HG02973 (cell line): ENCODE data around the gene RGS7.
"Not testable (repeated sequence)": the region's sequence is repeated elsewhere in the genome, so short reads cannot be mapped to it uniquely, and the experiment has no call there.

Experiments
- ATAC-seq: cut with Tn5 transposase; IDR thresholded peaks from one replicate; pipeline ENCODE4 v1.9.1; 2021; ENCODE audit warnings: moderate library complexity; ENCODE audit not compliant: unreplicated experiment

RGS7 gene

GRCh38 chr1:241275226-241275625 is 81.8 kb downstream of the RGS7 start:
- ATAC-seq: no peak

GRCh38 chr1:241274693-241275092 is 82.3 kb downstream of the RGS7 start:
- ATAC-seq: no peak

GRCh38 chr1:241272828-241273227 is 84.2 kb downstream of the RGS7 start:
- no peak for ATAC-seq

- no peak for ATAC-seq
These were observed 85.6 kb downstream of the RGS7 start for GRCh38 chr1:241271427-241271826.

DNA sequence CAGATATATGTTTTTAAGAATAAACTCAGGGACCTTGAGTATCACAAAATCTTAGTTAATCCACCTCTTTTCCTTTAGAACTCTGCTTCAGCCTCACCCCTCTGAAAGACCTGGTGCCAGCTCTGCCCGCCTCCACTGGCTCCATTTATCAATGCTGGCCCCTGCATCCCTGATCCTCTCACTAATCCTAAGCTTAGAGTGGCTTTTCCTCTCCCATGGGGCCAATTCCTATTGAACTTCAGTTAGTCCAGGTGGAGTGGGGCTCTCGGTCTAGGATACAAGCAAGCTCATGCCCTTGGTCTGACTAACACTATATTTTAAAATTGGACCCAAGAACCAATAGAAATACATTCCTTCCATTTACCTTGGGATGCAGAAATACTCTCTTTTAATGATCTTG is 87.0 kb downstream of the RGS7 start:
- ATAC-seq: no peak

GRCh38 chr1:241269116-241269515 is 87.9 kb downstream of the RGS7 start:
- ATAC-seq: no peak

DNA sequence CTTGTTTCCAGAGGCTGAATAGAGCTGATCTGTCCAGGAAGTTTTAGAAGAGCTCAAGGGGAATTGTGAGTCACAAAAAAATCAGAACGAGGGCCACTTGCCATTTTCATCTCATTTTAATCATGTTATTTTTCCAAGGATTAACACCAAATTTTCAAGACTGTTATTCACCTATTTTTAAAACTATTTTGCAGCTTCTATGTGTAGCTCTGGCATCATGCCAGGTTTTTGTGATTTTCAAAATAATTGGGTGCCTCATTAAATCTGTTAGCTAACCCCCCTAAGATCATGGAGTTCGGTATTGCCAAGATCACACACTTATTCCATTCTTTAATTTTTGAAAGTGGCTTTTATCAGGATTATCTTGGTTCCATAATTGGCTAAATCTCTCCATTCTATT is 90.9 kb downstream of the RGS7 start:
- ATAC-seq: no peak

DNA sequence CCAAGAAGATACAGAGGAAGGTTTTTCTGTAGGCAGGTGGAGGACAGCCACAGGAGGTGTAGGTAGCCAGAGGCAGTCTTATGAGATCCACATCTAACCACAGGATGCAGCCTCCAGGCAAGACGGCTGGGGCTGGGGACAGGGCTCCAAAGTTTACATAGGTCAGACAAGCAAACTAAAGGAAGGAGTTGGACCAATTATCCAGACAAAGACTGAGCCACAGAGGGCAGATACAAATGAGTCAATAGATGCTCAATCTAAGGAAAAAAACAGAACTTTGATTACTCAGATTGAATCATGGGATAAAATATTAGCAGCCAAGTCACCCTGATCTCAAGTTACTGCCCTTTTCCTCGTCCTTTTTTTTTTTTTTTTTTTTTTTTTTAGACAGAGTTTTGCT is 91.6 kb downstream of the RGS7 start:
- no peak for ATAC-seq

DNA sequence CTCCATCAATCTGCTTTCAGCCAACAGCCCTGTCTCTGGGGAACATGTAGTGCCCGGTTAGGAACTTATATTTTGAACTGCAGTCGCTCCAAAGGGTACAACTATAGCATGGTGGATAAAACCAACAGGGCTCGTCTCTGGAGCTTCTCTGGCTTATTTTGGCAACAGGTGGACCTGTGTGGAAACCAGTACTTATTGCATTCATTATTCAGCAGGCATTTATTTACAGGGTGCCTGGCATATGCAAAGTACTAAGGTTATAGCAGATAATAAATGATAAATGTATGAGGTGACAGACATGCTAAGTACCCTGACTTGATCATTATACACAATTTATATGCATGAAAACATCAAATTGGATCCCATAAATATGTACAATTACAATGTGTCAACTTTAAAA is 93.7 kb downstream of the RGS7 start:
- ATAC-seq: no peak

DNA sequence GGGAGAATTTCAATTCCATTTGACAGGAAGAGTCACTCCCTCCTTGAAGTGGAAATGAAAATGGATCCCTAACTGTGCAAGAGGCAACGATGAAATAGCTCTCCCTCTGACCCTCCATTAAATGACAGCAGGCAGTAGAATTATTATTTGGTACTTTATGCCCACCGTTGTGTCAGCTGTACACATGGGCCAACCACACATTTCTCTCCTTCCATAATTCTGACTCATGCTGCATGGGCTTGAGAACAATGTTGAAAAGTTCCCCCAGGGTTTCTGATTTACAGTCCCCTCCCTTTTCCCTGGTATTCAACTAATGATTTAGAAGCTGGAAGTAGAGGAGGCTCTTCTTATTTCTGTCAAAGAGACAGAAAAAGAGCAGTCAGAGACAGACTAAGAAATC is 103.5 kb downstream of the RGS7 start:
- no peak for ATAC-seq

GRCh38 chr1:241250465-241250864 is 106.5 kb downstream of the RGS7 start:
- ATAC-seq: no peak

- ATAC-seq: no peak
These were observed 116.9 kb downstream of the RGS7 start for GRCh38 chr1:241240069-241240468.

DNA sequence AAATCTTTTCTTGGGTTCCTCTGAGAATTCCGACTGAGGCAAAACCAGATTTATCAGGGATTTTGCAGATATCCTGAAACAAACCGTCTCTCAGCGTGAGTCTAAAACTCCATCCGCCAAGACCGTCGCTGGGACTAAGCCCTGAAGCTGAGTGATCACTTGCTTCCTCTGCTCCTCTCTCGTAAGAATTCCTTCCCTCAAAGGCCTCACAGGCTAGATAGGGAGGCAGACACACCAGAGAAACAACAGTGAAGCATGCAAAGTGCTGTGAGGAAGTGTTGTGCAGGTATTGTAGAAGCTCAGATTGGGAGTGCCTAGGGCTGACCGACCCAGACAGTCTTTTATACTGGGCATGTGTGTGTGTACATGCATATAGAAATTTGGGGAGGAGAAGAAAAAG is 119.1 kb downstream of the RGS7 start:
- no peak for ATAC-seq

DNA sequence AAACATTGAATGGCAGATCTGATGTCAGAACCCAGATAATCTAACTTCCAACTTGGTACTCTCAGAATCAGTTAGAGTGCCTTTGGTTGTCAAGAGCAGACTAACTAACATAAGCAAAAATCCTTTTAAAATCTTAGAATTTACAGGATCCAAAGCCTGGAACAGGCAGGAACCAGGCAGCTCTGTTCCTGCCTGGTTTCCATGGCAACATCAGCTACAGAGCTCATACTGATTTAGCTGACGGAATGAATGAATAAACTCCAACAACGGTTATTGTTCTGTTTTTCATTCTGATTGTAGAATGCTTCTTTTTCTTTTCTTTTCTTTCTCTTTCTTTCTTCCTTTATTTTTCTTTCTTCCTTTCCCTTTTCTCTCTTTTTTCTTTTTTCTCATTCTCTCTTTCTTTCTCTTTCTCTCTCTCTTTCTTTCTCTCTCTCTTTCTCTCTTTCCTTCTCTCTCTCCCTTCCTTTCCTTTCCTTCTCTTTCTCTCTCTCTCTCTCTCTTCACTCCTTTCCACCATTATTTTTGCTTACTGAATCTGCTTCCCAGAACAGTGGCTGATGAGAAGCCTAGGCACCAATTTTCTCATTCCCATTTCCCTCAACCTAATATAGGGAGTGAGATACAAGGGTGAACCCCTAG is 121.6 kb downstream of the RGS7 start:
- ATAC-seq: no peak

DNA sequence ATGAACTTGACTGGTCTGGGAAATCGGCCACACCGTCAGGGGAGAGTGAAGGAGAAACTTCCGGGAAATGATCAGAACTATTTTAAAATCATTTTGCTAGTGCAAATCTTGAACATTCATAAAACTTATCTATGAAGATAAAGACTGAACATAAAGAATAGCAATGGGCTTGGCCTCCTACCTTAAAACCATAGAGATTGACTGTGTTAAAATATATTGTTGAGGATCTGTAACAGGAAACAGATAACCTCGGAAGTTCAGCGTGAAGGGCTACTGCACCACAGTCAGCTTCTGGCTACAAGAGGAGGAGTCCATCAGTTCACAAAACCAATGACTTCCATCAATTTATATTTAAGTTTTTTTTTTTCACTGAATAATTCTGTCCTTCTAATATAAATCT is 127.3 kb downstream of the RGS7 start:
- ATAC-seq: no peak

DNA sequence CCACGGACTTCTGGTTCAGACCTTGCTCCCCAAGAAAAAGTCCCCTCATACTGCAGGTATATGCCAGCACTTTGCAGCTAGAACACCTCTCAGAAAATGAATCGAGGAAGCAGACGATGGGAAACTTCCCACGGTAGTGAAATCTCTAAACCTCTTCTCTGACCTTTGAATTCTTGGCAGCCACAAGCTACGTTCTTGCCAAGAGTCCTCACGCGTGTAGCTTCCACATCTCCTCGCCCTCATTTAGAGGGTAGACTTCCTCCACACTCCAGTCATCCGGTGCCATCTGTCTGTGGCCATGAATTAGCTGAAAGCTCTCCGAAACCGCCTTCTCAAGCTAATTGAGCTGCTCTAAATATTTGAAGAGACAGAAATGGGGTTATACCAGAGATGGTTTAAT is 127.8 kb downstream of the RGS7 start:
- no peak for ATAC-seq

DNA sequence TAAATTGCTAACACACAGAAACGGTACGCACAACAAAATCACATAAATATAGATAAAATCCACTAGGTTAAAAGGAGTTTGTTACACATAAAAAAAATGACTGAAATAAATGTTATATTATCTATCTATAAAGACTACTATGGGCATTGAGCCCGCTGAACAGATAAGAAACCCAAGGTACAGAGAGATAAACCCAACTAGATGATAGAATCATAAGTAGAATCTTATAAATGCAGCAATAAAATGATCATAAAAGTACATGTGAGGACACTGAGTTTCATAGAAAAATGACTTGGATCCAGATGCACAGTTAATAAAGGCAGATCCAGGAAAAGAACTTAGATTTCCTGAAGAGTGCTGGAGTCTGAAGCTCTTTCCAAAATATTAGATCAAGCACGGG is 128.7 kb downstream of the RGS7 start:
- no peak for ATAC-seq

- ATAC-seq: no peak
These were observed 131.3 kb downstream of the RGS7 start for GRCh38 chr1:241225741-241226140.

DNA sequence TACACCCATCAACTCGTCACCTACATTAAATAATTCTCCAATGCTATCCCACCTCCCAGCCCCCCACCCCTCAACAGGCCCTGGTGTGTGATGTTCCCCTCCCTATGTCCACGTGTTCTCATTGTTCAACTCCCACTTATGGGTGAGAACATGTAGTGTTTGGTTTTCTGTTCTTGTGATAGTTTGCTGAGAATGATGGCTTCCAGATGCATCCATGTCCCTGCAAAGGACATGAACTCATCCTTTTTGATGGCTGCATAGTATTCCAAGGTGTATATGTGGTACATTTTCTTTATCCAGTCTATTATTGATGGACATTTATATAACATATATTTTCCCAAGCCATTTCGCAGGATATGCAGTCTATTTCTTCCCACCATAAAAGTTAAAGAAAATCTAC is 132.8 kb downstream of the RGS7 start:
- ATAC-seq: not testable (repeated sequence)

- ATAC-seq: not testable (repeated sequence)
These were observed 134.2 kb downstream of the RGS7 start for GRCh38 chr1:241222813-241223212.

- ATAC-seq: no peak
These were observed 135.7 kb downstream of the RGS7 start for GRCh38 chr1:241221319-241221718.

- not testable (repeated sequence) for ATAC-seq
These were observed 136.1 kb downstream of the RGS7 start for GRCh38 chr1:241220913-241221312.

DNA sequence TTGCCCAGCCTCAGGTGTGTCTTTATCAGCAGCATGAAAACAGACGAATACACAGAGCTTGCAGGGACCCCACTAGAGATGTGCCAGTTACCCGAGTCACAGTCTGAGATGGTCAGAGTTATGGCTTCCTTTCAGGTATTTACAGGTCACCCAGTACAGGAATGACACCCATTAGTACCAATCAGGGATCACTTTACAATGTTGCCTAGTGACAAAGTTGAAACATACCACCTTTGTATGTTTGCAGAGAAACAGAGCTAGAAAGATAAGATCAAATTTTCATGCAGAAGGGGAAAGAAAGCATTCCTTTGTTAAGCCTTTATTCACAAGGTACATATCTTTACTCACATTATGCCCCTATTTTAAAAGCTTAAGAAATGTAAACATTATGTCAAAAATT is 137.6 kb downstream of the RGS7 start:
- no peak for ATAC-seq
